SK-MEL-5 (cell line): ENCODE results near the gene MID1. TPM values are rescaled to one million over a fixed set of nuclear protein-coding genes. Genes with fewer than 3 reads are reported as not detected.

Source experiments
- DNase-seq: peaks from one replicate; pipeline ENCODE4 v3.0.0-alpha.2; 2016; ENCODE audit warnings: low read depth, low spot score
- in situ Hi-C: cut with HindIII; loops from 2 replicates; pipeline ENCODE4 v1.10.0; 2016; ENCODE audit warnings: low sequenced_read_pairs, high pct_unique_total_duplicates, low pct_unique_long_range_greater_than_20kb
- total RNA-seq: library from RNA; depleted of rRNA; stranded (reverse); fragments of >200 nt; shearing (Covaris generic); gene quantifications from 2 replicates; pipeline ENCODE4 v1.2.3, GENCODE V29; 2014

The MID1 gene
- total RNA-seq, 1 experiment from 2014 or later = 35.0 TPM

GRCh38 chrX:10516781-10517322 is 103.5 kb downstream of the MID1 start:
- in situ Hi-C loops = no loop called here
- no peak for DNase-seq

- DNase-seq = no peak
- in situ Hi-C loops = no loop called here
Measured at GRCh38 chrX:10514891-10515290, 105.5 kb downstream of the MID1 start.

GRCh38 chrX:10513974-10514373 is 106.4 kb downstream of the MID1 start:
- in situ Hi-C loops = no loop called here
- DNase-seq = peak; percentile 50

DNA sequence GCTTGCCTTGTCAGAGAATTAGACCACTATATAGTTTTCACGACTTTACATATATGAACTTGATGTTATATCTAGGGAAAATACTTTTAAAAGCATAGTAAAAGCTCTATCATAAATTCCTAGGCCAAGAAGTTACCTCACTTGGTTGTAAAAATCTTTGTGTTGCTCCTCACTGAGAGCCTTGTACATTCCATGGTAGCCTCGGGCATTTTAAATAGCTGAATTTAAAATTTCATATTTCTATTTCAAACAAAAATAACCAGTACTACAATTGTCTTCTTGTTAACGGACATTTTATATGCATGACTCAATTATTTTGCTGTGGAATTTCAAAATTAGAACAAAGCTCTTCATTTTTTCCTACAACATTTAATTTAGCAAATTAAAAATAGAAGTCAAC is 107.6 kb downstream of the MID1 start:
- in situ Hi-C loops = no loop called here
- peak; percentile 45 for DNase-seq

DNA sequence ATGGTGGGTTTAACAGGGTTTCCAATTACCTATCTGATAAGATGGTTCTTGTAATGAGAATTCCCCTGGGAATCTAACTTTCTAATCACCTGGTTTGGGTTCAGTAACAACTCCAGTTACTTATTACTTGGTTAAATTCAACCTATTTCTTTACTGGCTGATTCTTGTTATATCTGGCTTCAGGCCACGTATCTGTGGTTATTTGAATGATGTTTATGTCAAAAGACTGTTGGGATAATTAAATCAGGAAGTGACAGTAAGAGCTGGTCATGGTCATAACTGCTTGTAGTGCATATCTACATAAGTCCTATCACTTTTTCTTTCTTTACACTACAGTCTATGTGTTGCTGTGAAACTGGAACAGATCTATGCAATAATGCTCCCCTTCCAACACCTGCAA is 108.1 kb downstream of the MID1 start:
- no peak for DNase-seq
- in situ Hi-C loops = no loop called here

DNA sequence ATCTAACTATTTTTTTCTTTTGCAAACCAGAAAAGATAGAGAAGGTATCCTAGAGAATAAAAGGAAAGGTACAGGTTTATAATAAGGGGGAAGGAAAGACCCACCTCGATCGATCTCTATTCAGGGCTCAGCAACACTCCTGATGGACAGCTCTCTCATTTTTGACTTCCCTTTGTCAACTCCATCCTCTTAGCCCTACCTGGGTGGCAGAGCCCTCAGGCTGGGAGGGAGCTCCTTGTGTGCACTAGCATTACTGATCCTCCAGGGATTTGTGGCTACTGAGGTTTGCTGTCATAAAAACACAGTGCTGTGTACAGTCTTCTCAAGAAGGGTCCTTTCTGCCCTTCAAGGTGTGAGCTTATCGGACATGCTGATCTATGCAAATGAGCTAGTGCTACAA is 111.0 kb downstream of the MID1 start:
- in situ Hi-C loops = no loop called here

DNA sequence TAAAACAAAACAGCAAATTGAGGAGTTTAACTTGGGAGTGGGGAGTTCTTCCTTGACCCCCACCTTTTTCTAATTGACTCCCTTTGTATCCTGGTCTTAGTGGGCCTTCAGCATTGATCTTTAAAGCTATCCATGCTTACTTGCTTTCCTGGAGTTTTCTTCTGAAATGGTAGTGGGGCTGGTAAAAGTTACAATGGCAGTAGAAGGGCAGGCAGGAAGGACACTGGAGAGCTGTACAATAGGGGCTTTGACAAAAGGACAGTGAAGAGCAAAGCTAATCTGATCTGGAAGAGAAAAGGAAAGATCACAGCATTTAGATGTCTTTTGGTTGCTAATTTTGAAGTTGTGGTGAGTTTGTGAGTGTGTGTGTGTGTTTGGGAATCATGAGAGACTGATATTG is 111.5 kb downstream of the MID1 start:
- DNase-seq = peak; percentile 35
- in situ Hi-C loops = no loop called here

More for the DNA sequence above, 111.0 kb downstream of the MID1 start:
- no peak for DNase-seq

DNA sequence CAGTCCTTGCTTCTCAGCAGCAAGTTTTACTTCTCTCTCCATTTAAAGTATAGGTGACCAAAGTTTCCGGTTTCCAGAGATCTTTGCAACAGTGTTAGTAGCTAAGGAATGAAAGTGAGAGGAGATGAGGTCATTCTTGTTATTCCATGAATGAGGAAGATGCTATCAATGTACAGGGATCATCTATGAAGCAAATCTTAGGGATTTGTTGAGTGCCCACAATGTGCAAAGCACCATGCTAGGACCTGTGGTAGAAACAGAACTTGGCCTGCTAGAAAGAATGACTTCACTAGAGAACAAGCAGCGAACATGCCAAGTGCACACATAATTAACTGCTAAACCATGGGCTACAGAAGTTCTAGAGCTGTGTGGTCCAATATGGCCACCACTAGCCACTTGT is 112.5 kb downstream of the MID1 start:
- in situ Hi-C loops = no loop called here
- no peak for DNase-seq

GRCh38 chrX:10507181-10507580 is 113.2 kb downstream of the MID1 start:
- DNase-seq = peak; percentile 64
- in situ Hi-C loops = no loop called here

- in situ Hi-C loops = no loop called here
- no peak for DNase-seq
Measured at GRCh38 chrX:10506781-10507180, 113.6 kb downstream of the MID1 start.

GRCh38 chrX:10505726-10506125 is 114.7 kb downstream of the MID1 start:
- in situ Hi-C loops = no loop called here
- DNase-seq = no peak

GRCh38 chrX:10502961-10503360 is 117.4 kb downstream of the MID1 start:
- in situ Hi-C loops = no loop called here

GRCh38 chrX:10501611-10502010 is 118.8 kb downstream of the MID1 start:
- DNase-seq = no peak
- in situ Hi-C loops = no loop called here

More at GRCh38 chrX:10502961-10503360, 117.4 kb downstream of the MID1 start:
- no peak for DNase-seq

- peak; percentile 52 for DNase-seq
- in situ Hi-C loops = no loop called here
Measured at GRCh38 chrX:10496345-10496965, 123.9 kb downstream of the MID1 start.

DNA sequence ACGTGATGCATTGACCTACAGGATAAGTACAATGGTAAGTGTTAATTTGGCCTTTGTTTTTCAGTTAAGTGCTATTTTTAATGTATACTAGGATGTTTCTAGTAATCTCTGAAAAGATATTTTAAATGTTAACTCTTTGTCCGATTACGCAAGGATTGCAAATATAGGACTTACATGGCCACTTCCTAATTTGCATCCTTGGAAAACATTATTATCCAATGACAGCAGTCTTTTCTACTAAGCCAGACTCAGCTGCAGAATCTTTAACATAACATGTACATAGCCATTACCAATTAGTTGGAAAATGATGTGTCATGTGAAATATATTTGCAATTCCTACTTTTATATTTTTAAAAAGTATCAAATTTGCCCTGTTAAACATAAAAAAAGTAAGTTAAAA is 124.7 kb downstream of the MID1 start:
- DNase-seq = no peak
- in situ Hi-C loops = no loop called here

- in situ Hi-C loops = no loop called here
- no peak for DNase-seq
Measured at GRCh38 chrX:10492250-10492649, 128.1 kb downstream of the MID1 start.

GRCh38 chrX:10486373-10486772 is 134.0 kb downstream of the MID1 start:
- DNase-seq = no peak
- in situ Hi-C loops = no loop called here

GRCh38 chrX:10485326-10485725 is 135.1 kb downstream of the MID1 start:
- in situ Hi-C loops = no loop called here
- no peak for DNase-seq

GRCh38 chrX:10484683-10485247 is 135.6 kb downstream of the MID1 start:
- in situ Hi-C loops = no loop called here
- DNase-seq = no peak
